AG04449 (cell line): ENCODE measurements around the gene DCDC2C.

ENCODE experiments used
- CTCF ChIA-PET: fragments of 350-600 bp; formaldehyde crosslinking; extraction: SDS; loops from one replicate; lab custom pipeline; 2021; ENCODE audit warnings: antibody characterized with exemption; lab: Yijun Ruan, JAX
- POLR2A ChIA-PET: fragments of 400-600, 350-600 bp; formaldehyde crosslinking; extraction: SDS; loops from one replicate; lab custom pipeline; 2020; ENCODE audit warnings: antibody characterized with exemption, inconsistent platforms; lab: Yijun Ruan, JAX
- DNase-seq: peaks from one replicate; pipeline ENCODE4 v3.0.0-alpha.2; 2010; ENCODE audit warnings: low read depth, low spot score
- H3K4me3 ChIP-seq: 2 replicates; pipeline ENCODE4 v1.5.1; 2011; ENCODE audit warnings: low read depth, mild to moderate bottlenecking, control low read depth, low read length
- TF ChIP-seq, protein P1 (sequence below): IDR thresholded peaks from one replicate; pipeline ENCODE4 v1.5.1; 2011; ENCODE audit warnings: mild to moderate bottlenecking, moderate library complexity, low read length, control low read depth, inconsistent platforms; ENCODE audit not compliant: insufficient read depth; ENCODE audit errors: missing control alignments

Gene DCDC2C

DNA sequence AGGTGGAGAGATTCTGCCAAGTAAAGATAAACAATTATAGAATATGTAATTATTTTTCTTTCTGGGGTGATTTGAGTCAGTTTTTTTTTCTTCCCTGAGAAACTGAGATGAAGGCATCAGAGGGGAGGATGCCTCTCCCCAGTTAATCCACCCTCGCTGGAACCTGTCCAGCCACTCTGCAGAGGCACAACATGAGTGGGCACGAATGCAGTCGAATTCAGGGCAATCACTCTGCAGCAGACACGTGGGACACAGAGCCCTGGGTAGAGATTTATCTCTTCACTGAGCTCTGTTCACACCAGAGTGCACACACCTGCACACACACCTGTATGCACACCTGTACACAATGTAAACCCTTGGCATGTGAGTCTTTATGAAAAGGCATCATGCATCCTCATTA lies 154.2 kb downstream of the DCDC2C start:
- CTCF ChIA-PET = no interaction called here
- TF ChIP-seq, protein P1, sequence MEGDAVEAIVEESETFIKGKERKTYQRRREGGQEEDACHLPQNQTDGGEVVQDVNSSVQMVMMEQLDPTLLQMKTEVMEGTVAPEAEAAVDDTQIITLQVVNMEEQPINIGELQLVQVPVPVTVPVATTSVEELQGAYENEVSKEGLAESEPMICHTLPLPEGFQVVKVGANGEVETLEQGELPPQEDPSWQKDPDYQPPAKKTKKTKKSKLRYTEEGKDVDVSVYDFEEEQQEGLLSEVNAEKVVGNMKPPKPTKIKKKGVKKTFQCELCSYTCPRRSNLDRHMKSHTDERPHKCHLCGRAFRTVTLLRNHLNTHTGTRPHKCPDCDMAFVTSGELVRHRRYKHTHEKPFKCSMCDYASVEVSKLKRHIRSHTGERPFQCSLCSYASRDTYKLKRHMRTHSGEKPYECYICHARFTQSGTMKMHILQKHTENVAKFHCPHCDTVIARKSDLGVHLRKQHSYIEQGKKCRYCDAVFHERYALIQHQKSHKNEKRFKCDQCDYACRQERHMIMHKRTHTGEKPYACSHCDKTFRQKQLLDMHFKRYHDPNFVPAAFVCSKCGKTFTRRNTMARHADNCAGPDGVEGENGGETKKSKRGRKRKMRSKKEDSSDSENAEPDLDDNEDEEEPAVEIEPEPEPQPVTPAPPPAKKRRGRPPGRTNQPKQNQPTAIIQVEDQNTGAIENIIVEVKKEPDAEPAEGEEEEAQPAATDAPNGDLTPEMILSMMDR = no peak
- DNase-seq = no peak
- no peak overlapping the region for H3K4me3 ChIP-seq
- POLR2A ChIA-PET = no interaction called here

DNA sequence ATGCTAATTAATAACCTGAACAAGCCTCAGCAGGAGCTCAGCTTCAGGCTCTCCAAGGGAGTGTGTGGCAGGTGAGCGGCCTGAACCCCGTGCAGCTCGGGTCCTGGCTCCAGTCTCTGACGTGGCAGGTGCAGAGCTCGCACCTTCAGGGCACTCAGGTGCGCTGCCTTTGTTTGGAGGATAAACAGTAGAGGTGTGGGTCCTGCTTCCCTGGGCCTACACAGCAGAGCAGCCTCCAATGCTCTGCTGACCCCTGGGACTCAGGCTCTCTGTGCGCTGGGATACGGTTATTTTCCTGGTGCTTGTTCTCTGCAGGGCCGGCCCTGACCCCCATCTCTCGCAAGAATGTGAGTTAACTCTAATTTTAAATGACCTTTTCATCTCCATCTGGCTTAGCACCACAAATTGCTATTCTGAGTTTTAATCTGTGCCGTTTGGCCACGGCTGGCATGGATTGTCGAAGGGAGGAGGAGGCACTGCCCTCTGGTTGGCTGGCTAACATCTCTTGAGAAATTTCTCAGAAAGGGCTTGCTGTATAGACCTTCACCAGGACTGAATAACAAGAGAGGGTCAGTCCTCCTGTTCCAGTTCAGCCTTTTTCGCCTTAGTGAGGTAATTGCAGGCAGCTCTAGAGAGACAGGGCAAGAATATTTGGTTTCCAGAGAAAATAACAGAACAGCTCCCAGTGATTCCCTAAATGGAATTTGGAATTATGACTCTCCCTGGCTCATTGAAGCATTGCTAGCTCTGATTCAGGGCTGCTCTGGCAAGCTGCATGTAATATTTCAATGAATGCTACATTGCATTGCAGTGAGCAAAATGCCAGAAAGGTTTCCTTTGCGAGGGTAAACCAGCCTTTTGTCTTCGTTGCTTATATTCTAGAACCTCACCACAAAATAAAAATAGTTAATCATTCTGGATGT lies 161.8 kb downstream of the DCDC2C start:
- no peak for DNase-seq
- POLR2A ChIA-PET = no interaction called here
- no peak overlapping the region for H3K4me3 ChIP-seq
- CTCF ChIA-PET = no interaction called here
- TF ChIP-seq, protein P1 = no peak

DNA sequence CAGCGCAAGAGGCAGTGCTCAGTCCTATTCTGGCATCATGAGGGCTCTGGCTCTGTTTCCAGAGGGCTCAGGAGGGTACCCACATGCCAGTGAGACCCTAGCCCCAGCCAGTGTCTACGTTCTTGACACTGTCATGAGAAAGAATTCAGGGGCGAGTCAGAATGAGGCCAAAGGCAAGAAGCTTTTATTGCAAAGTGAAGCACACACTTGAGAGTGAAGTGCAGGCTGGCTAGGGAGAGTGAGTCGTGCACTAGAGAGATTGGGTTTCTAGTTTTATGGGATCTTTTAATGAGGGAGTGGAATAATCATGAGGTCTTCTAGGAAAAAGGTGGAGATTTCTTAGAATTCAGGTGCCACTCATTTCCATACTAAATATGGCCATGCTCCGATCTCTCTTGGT lies 164.1 kb downstream of the DCDC2C start:
- TF ChIP-seq, protein P1 = no peak
- CTCF ChIA-PET = no interaction called here
- POLR2A ChIA-PET = no interaction called here
- H3K4me3 ChIP-seq = no peak overlapping the region
- no peak for DNase-seq

DNA sequence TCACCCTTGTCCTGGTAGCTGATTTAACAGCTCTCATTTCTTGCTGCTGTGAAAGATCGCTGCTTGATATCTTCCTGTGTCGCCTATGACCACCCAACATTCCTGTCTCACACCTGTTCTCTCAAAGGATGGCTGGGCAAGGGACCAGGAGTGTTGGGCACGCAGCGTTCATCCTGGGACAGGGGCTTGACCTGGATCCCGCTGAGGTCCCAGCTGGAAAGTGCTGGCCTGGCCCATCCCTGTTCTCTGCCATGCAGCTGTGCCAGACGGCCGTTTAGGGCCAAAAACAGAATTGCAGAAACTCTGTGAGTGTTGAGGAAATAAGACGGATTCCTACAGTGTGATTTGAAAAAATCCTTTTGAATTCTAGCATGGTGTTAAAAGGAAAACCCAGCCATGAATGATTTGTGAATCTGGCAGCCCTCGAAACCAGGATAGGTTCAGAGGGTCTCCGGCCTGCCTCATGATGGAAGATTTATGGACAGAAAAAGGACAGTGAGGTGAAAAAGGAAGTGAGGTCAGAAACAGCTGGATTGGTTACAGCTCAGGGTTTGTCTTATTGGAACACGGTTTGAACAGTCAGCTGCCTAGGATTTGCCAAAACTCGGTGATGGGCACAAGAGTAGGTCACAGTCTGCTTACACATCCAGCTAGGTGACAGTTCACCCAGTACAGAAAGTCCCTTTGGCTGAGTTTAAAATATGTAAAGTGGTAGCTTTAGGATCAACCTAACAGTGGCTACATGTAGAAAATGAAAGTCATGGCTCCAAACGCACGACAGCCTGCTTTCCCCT lies 164.8 kb downstream of the DCDC2C start:
- ChIA-PET POLR2A (no interaction called here), CTCF (no interaction called here)
- no peak overlapping the region for H3K4me3 ChIP-seq
- DNase-seq = no peak
- TF ChIP-seq, protein P1 = no peak

DNA sequence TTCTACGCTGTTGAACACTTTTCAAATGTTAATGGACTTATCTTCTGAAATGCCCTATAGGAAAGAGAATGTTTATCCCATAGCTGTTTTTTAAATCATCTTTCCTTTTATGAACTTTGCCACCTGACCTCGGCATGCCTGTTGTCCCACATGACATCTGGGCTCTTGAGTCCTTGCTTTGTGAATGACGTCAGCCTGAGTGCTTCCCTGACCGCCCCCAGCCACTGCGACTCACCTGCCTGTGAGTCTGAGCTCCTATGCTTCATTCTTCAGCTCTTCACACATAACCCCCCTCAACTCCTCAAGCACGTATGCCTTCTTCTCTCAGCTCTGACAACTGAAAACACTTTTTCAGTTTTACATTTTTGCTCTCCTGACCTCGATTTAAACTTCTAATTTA lies 166.8 kb downstream of the DCDC2C start:
- H3K4me3 ChIP-seq = no peak overlapping the region
- DNase-seq = no peak
- TF ChIP-seq, protein P1 = no peak
- CTCF ChIA-PET = no interaction called here
- POLR2A ChIA-PET = no interaction called here

DNA sequence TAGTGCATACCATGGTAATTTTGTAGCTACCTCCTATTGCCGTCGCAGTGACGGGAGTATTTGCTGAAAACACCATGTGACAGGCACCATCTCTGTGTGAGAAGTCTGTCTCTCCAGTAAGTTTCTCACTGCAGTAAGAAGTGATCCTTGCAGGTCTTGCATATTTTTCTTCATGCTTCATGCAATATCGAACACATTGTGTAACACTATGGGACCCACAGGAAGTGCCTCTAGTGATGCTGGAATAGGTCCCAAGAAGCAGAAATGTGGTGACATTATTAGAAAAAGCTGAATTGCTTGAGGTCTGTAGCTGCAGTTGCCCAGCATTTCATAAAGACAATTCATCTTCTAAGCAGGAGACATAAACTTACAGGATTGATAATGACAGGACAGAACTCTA lies 167.6 kb downstream of the DCDC2C start:
- DNase-seq = no peak
- TF ChIP-seq, protein P1 = no peak
- H3K4me3 ChIP-seq = no peak overlapping the region
- ChIA-PET POLR2A (no interaction called here), CTCF (no interaction called here)
